Mucosa of rectum (tissue), 2 donors: ENCODE measurements around the gene TMEM175.

Source experiments
- H3K27ac ChIP-seq, 2 donors: one replicate each; pipeline ENCODE4 v1.7.0; 2013; ENCODE audit warnings: inconsistent platforms in 2 of 2, low read depth in 2 of 2, low read length in 2 of 2
- H3K27me3 ChIP-seq, 2 donors: one replicate each; pipeline ENCODE4 v1.7.0; 2013; ENCODE audit warnings: low read length in 2 of 2; ENCODE audit not compliant: control insufficient read depth in 2 of 2, insufficient read depth in 2 of 2
- H3K36me3 ChIP-seq, 2 donors: one replicate each; pipeline ENCODE4 v1.7.0; 2013; ENCODE audit warnings: low read length in 2 of 2; ENCODE audit not compliant: control insufficient read depth in 2 of 2, insufficient read depth in 2 of 2
- H3K4me1 ChIP-seq, 2 donors: one replicate each; pipeline ENCODE4 v1.7.0; 2013; ENCODE audit warnings: low read length in 2 of 2, mild to moderate bottlenecking in 1 of 2; ENCODE audit not compliant: control insufficient read depth in 2 of 2, insufficient read depth in 2 of 2
- H3K4me3 ChIP-seq, 2 donors: one replicate each; pipeline ENCODE4 v1.7.0; 2013; ENCODE audit warnings: low read length in 2 of 2
- H3K9ac ChIP-seq, 2 donors: one replicate each; pipeline ENCODE4 v1.7.0; 2013; ENCODE audit warnings: low read length in 2 of 2, low read depth in 1 of 2, mild to moderate bottlenecking in 1 of 2
- H3K9me3 ChIP-seq, 2 donors: one replicate each; pipeline ENCODE4 v1.7.0; 2013; ENCODE audit warnings: low read length in 2 of 2; ENCODE audit not compliant: control insufficient read depth in 2 of 2
- donor health status: healthy.
- donor health status: Normal muscosa, but diverticular disease.

TMEM175 gene

DNA sequence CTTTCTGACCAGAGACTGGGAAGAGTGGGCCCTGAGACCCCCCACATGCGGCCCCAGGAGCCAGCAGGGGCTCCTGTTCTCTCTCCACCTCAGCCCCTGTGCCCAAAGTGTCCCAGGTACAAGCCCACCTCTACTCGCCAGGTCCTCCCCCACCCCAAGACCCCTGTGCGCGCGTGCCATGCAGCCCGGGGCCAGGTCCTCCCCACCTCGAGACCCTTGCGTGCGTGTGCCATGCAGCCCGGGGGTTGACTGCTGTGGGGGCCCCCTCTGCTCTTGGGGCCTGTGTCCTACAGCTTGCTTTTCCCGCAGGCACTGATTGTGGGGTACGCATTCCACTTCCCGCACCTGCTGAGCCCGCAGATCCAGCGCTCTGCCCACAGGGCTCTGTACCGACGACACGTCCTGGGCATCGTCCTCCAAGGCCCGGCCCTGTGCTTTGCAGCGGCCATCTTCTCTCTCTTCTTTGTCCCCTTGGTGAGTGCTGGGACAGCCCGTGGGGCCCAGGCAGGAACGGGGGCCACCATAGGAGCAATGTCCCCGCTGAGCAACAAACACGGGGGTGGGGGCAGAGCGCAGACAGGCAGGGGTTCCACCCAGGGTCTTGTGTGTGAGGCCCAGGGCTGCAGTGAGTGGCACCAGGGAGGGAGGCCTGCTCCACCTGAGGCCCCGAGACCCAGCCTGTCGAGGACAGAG lies 20.8 kb downstream of the TMEM175 start:
- H3K27ac ChIP-seq = no peak overlapping the region
- H3K36me3 ChIP-seq = peaks cover 4 to 8% of the 10 kb centered on the region in 2 donors
- no peak overlapping the region for H3K4me3 ChIP-seq
- H3K9ac ChIP-seq = no peak overlapping the region
- peaks cover 0 to 8% of the 10 kb centered on the region in 2 donors for H3K4me1 ChIP-seq
- no peaks in the 10 kb centered on the region for H3K27me3 ChIP-seq
- H3K9me3 ChIP-seq = no peaks in the 10 kb centered on the region

DNA sequence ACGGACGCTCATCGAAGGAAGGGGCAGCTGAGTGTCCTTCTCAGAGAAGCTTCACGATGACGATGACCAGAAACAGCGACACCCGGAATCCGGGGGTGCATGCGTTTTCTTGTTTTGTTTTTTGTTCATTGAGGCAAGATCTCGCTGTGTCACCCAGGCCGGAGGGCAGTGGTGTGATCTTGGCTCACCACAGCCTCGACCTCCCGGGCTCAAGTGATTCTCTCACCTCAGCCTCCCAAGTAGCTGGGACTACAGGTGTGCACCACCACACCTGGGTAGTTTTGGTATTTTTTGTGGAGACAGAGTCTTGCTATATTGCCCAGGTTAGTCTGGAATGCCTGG lies 21.3 kb downstream of the TMEM175 start:
- H3K27ac ChIP-seq = no peak overlapping the region
- peaks cover 0 to 2% of the 10 kb centered on the region in 2 donors for H3K4me1 ChIP-seq
- H3K9ac ChIP-seq = no peak overlapping the region
- no peaks in the 10 kb centered on the region for H3K9me3 ChIP-seq
- peaks cover 6 to 9% of the 10 kb centered on the region in 2 donors for H3K36me3 ChIP-seq
- H3K4me3 ChIP-seq = no peak overlapping the region
- H3K27me3 ChIP-seq = no peaks in the 10 kb centered on the region

DNA sequence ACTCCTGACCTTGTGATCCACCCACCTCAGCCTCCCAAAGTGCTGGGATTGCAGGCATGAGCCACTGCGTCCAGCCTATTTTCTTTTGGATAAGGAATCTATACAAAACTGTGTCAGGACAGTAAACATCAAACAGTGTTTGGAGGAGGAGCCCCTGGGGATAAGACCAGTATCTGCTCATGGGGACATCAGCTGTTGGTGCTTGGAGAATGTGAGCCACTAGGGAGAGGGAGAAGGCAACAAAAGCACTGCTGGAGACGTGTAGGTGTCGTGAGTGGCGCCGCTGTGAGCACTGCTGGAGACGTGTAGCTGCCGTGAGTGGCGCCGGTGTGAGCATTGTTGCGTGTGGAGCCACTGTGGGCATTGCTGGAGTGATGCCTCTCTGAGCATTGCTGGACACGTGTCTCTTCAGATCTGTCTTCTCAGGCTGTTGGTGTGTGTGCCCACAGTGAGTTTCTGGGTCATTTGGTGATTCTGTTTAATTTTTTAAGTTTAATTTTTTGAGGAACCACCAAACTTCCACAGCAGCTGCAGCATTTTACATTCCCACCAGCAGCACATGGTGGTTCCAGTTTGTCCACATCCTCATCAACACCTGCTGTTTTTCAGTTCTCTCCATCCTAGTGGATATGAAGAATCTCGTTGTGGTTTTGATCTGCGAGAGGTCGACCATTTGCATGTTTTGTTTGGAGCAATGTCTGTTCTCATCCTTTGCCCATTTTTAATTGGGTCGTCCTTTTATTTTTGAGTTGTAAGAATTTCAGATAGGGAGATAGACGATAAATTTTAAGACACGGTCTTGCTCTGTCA lies 22.2 kb downstream of the TMEM175 start:
- no peak overlapping the region for H3K9ac ChIP-seq
- H3K4me1 ChIP-seq = no peaks in the 10 kb centered on the region
- peaks cover 12 to 13% of the 10 kb centered on the region in 2 donors for H3K36me3 ChIP-seq
- H3K9me3 ChIP-seq = no peaks in the 10 kb centered on the region
- H3K4me3 ChIP-seq = no peak overlapping the region
- no peaks in the 10 kb centered on the region for H3K27me3 ChIP-seq
- no peak overlapping the region for H3K27ac ChIP-seq

DNA sequence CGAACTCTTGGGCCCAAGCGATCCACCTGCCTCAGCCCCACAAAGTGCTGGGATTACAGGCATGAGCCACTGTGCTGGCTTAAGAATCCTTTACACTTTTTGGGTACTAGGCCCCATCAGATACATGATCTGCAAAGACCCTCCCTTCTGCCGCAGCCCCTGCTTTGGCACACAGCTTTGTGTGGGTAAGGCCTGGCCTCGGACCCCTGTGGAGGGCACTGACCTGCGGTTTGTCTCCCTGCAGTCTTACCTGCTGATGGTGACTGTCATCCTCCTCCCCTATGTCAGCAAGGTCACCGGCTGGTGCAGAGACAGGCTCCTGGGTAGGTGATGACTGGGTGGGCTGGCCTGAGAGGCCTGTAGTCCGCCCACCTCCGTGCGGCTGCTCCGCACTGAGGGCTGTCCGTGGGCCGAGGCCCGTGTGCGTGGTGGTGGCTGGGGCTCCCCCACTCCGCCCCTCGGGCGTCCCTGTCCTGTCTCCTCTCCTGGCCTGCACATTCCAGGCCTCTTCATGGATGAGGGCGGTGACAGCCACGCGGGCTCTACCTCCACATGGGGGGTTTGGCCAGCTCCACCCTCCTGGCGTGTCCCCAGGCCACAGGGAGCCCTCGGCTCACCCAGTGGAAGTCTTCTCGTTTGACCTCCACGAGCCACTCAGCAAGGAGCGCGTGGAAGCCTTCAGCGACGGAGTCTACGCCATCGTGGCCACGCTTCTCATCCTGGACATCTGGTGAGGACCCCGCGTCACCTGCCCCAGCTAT lies 23.1 kb downstream of the TMEM175 start:
- Histone ChIP-seq H3K27ac (no peak overlapping the region), H3K4me1 (no peaks in the 10 kb centered on the region), H3K36me3 (peaks cover 20% of the 10 kb centered on the region in 2 donors), H3K27me3 (no peaks in the 10 kb centered on the region), H3K9me3 (no peaks in the 10 kb centered on the region), H3K9ac (no peak overlapping the region), H3K4me3 (no peak overlapping the region)

DNA sequence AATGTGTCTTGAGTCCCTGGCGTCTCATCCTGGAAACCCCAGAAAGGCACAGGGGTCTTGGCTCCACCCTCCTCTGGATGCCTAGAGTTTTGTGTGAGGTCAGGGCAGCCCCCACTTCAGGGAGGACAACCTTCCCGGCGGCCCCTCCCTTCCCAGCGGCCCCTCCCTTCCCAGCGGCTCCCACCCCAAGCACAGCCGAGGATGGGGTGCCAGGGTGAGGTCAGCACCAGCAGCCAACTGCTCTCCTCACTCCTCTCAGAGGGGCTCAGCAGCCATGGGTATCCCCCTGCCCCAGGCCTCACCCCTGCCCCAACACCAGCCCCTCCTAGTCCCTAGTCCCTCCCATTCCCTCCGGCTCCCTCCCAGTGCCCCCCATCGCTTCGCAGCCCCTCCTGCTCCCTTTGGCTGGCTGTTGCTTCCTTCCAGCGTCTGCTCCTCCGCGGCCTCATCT lies 23.7 kb downstream of the TMEM175 start:
- Histone ChIP-seq H3K9ac (no peak overlapping the region), H3K27ac (no peak overlapping the region), H3K36me3 (peaks cover 24 to 25% of the 10 kb centered on the region in 2 donors), H3K4me3 (no peak overlapping the region), H3K4me1 (no peaks in the 10 kb centered on the region), H3K9me3 (no peaks in the 10 kb centered on the region), H3K27me3 (no peaks in the 10 kb centered on the region)

DNA sequence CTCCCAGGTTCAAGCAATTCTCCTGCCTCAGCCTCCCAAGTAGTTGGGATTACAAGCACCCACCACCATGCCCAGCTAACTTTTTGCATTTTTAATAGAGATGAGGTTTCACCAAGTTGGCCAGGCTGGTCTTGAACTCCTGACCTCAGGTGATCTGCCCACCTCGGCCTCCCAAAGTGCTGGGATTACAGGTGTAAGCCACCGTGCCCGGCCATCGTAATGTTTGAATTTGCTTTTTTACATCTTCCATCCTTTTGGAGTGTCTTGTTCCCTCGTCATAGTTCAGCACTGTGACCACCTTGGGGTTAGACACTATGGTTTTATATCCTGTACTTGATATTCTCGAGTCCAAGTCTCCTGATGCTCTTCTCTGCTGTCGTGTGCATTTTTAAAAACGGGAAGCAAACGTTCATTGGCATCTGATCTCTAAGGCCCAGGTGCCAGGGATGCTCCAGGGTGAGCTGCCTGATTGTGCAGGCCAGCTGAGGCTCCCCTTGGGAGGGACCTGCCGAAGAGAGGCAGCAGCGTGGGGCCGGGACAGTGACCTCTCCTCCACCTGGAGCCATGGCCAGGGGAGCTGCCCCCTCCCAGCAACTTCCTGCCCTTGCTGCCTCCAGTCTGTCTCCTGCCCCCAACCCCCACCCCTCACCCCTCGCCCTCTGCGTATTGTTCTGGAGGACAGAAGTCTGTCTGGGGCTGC lies 24.4 kb downstream of the TMEM175 start:
- Histone ChIP-seq H3K36me3 (peaks cover 23 to 25% of the 10 kb centered on the region in 2 donors), H3K4me3 (no peak overlapping the region), H3K4me1 (peaks cover 0 to 4% of the 10 kb centered on the region in 2 donors), H3K27ac (no peak overlapping the region), H3K27me3 (no peaks in the 10 kb centered on the region), H3K9me3 (no peaks in the 10 kb centered on the region), H3K9ac (no peak overlapping the region)

DNA sequence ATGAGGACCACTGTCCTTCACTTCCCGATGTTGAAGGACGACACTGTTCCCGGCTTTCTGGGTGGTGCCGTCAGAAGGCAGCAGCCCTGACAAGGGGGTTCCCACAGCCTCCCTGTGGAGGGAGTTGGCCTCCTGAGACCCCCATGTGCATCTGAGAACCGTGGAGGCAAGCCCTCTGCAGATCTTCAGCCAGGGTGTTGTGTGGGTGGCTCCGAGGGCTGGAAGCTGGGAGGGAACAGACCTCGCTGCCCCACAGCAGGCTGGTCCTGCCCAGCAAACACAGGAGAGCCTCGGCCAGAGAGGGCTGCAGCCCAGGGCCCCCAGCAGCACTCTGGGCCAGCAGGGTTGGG lies 24.9 kb downstream of the TMEM175 start:
- no peak overlapping the region for H3K9ac ChIP-seq
- no peaks in the 10 kb centered on the region for H3K27me3 ChIP-seq
- peaks cover 28 to 29% of the 10 kb centered on the region in 2 donors for H3K36me3 ChIP-seq
- no peak overlapping the region for H3K27ac ChIP-seq
- H3K4me3 ChIP-seq = no peak overlapping the region
- no peaks in the 10 kb centered on the region for H3K9me3 ChIP-seq
- H3K4me1 ChIP-seq = peaks cover 4 to 9% of the 10 kb centered on the region in 2 donors

DNA sequence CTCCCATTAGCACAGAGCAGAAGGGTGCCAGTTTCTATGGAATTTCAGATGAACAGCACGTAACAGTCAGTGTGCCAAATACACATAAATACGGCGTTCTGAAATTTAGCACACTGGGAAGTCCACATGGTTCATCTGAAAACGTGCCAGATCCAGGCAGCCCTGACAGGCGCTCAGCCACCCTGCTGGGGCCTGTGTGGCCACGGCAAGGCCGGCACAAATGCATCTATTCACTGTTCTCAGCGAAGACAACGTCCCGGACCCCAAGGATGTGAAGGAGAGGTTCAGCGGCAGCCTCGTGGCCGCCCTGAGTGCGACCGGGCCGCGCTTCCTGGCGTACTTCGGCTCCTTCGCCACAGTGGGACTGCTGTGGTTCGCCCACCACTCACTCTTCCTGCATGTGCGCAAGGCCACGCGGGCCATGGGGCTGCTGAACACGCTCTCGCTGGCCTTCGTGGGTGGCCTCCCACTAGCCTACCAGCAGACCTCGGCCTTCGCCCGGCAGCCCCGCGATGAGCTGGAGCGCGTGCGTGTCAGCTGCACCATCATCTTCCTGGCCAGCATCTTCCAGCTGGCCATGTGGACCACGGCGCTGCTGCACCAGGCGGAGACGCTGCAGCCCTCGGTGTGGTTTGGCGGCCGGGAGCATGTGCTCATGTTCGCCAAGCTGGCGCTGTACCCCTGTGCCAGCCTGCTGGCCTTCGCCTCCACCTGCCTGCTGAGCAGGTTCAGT lies 25.5 kb downstream of the TMEM175 start:
- no peaks in the 10 kb centered on the region for H3K27me3 ChIP-seq
- peaks cover 8 to 14% of the 10 kb centered on the region in 2 donors for H3K4me1 ChIP-seq
- no peak overlapping the region for H3K9ac ChIP-seq
- H3K9me3 ChIP-seq = no peaks in the 10 kb centered on the region
- peaks cover 29 to 30% of the 10 kb centered on the region in 2 donors for H3K36me3 ChIP-seq
- H3K4me3 ChIP-seq = no peak overlapping the region
- H3K27ac ChIP-seq = no peak overlapping the region

DNA sequence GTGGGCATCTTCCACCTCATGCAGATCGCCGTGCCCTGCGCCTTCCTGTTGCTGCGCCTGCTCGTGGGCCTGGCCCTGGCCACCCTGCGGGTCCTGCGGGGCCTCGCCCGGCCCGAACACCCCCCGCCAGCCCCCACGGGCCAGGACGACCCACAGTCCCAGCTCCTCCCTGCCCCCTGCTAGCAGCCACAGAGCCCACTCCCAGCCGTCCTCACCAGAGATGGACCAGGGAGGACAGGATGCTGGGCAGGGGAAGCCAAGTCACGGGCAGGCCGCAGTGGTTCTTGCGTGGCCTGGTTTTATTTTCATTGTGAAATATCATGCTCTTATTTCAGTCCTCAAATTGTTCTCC lies 26.0 kb downstream of the TMEM175 start:
- H3K4me3 ChIP-seq = no peak overlapping the region
- peaks cover 29 to 30% of the 10 kb centered on the region in 2 donors for H3K36me3 ChIP-seq

More for the DNA sequence above, 26.0 kb downstream of the TMEM175 start:
- no peaks in the 10 kb centered on the region for H3K27me3 ChIP-seq
- H3K4me1 ChIP-seq = peaks cover 12 to 19% of the 10 kb centered on the region in 2 donors
- no peak overlapping the region for H3K9ac ChIP-seq
- H3K27ac ChIP-seq = no peak overlapping the region
- no peaks in the 10 kb centered on the region for H3K9me3 ChIP-seq
